Measurements from ENCODE around the gene SCAPER.

The SCAPER gene

DNA sequence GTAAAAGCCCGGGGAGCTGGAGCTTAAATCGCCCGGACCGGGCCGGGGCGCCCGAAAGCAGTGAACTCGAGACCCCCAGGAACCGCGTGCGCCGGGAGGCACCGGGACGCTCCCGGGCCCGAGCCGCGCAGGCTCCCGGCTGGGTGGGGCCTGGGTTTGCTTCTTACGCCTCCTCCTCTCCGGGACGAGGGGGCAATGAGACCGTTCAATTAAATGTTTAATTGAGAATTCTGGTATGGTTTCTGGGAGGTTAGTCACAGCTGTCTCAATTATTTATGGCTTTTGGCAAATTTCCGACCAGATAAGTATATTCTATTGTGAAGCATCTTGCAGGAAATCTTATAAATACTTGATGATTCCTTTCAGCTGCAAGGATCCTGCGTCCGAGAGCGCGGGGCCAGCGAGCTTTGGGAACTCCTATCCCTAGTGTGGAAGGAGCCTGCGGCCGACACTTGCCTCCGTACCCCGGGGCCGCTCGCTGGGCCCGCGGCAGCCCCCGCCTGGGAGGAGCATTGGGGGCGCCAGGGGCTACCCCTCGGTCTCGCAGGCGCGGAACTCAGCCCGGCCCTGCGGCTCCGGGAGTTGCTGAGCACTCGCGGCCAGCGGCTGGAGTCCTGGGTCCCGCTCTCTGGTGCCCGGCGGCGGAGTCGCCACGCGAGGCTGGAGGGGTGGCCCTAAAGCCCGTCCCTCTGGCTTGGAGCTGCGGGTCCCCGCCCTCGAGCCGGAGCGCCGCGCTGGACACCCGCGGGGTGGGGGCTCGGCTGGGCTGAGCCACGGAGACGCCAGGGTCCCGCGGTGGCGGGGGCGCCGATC lies 558.3 kb downstream of the SCAPER start:
- no peak for DNase-seq

DNA sequence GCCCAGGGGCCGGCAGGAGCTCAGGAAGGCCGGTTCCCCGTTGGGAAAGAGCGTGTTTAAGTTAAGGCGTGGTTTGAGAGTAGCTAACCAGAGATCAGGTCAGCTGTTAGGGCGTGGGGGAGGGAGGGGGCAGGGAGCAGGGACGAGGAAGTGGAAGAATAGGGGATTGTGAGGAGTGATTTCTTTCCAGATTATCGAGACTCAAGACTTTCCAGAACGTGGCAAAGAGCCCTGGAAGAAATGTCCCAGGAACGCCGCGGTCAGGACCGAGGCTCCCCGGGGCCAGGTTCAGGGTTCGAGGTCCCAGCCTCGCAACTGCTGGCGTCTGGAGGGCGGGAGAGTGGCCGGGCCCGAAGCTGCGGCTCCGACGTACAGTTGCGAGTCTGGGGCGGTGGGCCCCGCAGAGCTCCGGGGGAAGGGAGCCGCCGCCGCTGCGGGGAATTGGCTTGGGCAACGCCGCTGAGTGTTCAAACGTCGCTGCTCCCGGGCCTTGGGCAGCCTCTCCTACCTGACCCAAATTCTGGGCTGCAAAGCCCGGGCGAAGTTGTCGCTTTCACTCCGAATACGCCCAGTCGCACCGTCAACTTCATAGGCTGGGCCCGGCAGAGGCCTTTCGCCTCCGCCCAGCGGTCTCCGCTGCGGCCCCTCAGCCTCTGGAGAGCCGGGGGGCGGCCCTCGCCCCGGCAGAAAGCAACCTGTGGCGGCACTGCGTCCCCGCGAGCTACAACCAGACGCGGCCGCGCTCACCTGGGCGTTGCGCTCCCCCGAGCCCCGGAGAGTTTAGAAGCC lies 559.1 kb downstream of the SCAPER start:
- no peak for DNase-seq

DNA sequence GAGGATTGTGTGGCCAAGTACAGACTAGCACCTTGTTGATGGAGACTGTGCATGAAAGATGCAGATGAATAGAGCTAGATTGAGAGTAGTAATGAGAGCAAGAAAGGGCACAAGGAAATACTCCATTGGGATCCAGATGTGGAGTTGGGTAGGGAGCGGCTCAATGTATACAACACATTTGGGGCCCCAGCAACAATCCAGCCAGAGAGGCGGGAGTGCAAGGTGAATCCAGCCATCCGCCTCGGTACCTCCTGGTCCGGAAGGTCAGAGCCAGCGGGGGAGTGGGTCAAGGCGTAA lies 559.6 kb downstream of the SCAPER start:
- DNase-seq, result no peak

DNA sequence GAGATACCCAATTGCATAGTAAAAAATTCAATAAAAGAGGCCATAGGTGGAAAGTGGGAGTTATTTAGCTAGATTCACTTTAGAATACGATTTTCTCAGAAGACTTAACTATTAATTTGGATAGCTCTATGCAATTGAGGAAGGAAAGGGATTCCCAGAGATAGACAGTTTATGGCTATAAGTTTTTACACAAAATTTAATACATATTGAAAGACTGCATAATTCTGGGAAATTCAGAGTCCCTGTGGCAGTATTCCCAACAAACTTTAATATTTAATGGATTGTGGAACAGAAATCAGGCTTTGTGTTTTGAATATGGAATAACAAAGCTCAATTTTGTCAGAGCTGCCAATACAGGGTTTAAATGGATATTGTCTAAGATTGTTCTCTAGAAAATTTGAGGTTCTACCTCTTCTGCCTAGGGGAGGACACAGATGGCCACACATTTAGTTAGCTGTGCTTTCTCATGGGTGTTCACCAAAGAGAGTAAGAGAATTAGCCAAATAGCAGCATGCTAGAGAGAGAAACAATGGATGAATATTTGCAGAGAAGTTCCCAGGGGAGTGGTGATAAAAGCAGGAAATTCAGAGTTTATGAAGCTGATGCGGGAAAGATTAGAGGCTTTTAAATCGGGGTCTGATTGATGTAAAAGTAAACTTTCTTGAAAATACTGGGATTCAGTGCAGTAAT lies 560.1 kb downstream of the SCAPER start:
- DNase-seq, result no peak

DNA sequence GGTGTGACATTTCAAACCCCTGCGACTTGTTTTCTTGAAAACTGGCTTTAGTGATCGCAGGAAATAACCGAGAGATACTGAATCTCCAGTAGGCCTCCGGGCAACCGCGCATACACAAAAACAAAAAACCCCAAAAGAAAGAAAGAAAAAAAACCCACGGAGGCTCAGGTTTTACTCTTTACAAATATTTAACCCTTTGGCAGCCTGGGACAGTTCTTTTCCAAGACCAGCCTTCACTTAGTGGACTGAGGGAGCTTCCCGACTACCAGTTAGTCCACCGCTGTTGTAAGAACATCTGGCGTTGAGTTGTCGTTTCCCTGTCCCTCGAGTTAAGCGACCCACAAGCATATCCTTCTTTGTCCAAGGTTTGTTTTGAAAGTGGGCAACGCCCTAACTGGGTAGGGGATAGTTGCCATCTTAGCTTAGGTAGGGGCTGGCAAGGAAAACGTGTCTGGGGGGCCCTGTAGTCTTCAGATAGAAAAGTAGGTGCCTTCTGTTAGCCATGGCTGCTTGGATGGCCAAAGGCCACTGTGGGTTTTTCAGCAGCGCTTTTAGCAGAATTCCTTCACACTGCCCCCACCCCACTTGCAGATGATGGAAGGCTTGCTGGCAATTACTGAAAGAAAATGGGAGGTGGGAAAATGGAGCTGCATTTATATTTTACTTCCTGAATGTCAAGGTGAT lies 561.7 kb downstream of the SCAPER start:
- DNase-seq, result no peak

DNA sequence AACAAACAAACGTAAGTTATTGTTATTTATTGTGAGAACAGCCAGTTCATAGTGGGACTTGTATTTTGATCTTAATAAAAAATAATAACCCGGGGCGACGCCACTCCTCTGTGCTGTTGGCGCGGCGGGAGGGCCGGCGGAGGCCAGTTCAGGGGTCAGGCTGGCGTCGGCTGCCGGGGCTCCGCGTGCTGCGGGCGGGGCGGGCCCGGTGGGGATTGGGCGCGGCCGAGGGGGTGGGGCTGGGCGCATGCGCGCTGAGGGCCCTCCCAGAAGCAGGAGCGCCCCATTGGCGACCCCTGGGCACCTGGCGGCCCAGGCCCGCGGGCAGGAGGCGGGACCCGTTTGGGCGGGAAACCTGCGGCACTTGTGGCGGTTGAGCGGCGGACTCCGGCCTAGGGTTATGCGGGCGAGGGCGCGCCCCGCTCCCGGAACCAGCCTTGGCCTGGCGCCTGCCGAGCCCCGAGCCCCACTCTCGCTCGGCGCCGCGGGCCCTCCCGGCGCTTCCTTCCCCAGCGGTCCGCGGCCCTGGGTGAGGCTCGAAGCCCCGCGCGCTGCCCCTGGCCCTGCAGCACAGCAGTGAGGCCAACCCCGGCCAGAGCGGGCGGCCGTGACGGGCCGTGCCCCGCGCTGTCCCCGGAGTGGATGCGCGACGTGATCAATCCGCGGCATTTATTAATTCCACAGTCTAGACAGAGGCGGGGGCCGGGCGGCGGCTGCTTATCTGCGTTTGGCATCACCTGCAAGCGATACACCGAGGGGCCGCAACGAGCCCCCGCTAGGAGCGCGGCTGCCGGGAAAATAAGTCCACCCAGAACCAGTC lies 562.5 kb downstream of the SCAPER start:
- DNase-seq, result no peak

DNA sequence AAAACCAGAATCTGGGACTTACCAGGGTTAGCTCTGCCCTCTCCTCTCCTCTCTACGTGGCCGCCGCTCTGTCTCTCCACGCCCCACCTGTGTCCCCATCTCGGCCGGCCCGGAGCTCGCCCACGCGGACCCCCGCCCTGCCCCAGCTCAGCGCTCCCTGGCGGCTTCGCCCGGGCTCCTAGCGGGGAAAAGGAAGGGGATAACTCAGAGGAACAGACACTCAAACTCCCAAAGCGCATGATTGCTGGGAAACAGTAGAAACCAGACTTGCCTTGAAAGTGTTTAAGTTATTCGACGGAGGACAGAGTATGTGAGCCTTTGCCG lies 563.1 kb downstream of the SCAPER start:
- no peak for DNase-seq

DNA sequence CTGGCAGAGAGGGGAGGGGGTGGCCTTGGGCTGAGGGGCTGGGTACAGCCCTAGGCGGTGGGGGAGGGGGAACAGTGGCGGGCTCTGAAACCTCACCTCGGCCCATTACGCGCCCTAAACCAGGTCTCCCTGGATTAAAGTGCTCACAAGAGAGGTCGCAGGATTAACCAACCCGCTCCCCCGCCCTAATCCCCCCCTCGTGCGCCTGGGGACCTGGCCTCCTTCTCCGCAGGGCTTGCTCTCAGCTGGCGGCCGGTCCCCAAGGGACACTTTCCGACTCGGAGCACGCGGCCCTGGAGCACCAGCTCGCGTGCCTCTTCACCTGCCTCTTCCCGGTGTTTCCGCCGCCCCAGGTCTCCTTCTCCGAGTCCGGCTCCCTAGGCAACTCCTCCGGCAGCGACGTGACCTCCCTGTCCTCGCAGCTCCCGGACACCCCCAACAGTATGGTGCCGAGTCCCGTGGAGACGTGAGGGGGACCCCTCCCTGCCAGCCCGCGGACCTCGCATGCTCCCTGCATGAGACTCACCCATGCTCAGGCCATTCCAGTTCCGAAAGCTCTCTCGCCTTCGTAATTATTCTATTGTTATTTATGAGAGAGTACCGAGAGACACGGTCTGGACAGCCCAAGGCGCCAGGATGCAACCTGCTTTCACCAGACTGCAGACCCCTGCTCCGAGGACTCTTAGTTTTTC lies 563.6 kb downstream of the SCAPER start:
- DNase-seq, result no peak

DNA sequence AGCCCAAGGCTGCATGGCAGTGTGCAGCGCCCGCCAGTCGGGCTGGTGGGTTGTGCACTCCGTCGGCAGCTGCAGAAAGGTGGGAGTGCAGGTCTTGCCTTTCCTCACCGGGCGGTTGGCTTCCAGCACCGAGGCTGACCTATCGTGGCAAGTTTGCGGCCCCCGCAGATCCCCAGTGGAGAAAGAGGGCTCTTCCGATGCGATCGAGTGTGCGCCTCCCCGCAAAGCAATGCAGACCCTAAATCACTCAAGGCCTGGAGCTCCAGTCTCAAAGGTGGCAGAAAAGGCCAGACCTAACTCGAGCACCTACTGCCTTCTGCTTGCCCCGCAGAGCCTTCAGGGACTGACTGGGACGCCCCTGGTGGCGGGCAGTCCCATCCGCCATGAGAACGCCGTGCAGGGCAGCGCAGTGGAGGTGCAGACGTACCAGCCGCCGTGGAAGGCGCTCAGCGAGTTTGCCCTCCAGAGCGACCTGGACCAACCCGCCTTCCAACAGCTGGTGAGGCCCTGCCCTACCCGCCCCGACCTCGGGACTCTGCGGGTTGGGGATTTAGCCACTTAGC lies 564.3 kb downstream of the SCAPER start:
- peak; percentile 48 for DNase-seq

DNA sequence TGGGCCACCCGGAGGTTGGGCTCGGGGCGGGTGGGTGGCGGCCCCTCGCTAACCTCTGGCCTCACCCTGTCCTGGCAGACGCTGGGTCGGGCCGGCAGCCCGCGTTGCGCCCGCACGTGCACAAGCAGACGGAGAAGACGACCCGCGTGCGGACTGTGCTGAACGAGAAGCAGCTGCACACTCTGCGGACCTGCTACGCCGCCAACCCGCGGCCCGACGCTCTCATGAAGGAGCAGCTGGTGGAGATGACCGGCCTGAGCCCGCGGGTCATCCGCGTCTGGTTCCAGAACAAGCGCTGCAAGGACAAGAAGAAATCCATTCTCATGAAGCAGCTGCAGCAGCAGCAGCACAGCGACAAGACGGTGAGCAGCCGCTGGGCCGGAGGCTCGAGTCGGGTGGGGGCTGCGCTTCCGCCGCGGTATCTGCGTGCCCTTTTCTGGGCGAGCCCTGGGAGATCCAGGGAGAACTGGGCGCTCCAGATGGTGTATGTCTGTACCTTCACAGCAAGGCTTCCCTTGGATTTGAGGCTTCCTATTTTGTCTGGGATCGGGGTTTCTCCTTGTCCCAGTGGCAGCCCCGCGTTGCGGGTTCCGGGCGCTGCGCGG lies 564.8 kb downstream of the SCAPER start:
- DNase-seq, result peak; percentile 18

DNA sequence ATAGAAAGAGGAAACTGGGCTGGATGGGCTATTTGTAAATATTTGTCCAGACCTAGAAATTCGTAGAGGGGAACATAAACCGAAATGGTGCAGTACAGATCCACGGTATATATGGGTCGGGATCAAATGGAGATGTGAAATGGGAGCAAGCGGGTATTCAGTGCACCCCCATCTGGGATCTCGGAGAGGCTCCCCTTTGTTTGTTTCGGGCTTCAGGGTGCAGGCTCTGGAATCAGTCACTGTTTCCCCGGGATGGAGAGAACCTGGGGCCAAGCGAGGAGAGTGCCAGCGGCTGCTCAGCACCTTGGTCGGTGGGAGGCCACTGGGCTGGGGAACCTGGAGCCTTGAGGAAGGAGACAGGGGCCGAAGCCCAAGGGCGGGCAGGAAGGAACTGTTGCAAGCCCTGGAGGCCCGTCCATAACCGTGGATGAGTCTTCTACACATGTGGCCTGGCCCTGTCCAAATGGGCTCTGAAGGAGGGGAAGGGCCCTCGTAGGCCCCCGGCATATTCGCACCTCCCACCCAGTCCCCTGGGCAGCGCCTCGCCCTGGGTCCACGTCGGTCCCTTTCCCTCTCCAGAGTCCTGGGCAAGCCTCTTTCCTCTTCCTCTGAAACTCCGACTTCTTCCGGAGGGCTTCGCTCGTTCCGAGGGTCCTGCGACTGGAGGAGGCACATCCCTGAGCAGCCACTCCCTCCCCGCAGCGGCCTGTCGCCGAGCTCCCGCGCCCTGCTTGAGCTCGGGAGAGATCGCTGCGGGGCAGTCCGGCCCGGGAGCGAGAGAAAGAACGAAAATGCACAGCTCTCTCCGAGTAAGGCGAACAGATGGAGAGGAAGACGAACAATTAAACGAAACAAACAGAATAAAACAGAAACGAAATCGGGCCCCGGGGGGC lies 565.6 kb downstream of the SCAPER start:
- DNase-seq, result no peak

DNA sequence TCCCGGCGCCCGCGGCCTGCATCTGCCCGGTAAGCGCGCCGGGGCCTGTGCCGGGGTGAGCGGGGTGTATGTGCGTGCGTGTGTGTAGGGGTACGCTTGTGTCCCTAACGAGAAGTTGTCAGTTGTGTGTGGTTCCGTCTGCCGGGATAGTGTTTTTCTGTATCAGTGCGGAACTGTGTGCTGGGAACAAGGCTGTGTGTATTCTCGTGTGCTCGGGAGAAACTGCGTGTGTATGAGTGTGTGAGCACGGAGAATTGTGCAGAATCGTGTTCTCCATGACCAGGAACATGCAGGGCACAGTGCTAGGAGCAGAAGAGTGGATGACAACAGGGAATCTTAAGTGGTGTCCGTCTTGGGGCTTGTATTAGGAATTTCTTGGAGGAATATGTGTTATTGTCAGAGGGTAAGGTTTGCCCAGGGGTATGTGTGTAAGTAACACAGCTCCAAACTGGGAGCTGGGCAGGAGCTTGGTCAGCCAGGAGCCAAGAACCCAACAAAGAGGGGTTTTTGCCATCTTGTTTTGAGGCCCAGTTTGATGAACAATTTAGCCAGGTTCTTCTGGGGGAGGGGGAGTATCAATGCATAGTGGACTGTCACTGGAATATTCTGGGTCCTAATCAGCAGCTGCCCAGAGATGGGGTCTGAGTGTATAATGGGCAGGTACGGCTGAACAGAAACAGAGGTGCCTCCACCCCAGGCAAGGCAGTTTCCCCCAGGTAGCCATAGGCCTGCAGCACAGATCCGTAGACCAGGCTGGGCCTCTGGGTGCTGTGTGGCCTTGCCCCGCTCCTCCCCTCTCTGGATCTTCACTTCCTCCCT lies 566.4 kb downstream of the SCAPER start:
- no peak for DNase-seq

DNA sequence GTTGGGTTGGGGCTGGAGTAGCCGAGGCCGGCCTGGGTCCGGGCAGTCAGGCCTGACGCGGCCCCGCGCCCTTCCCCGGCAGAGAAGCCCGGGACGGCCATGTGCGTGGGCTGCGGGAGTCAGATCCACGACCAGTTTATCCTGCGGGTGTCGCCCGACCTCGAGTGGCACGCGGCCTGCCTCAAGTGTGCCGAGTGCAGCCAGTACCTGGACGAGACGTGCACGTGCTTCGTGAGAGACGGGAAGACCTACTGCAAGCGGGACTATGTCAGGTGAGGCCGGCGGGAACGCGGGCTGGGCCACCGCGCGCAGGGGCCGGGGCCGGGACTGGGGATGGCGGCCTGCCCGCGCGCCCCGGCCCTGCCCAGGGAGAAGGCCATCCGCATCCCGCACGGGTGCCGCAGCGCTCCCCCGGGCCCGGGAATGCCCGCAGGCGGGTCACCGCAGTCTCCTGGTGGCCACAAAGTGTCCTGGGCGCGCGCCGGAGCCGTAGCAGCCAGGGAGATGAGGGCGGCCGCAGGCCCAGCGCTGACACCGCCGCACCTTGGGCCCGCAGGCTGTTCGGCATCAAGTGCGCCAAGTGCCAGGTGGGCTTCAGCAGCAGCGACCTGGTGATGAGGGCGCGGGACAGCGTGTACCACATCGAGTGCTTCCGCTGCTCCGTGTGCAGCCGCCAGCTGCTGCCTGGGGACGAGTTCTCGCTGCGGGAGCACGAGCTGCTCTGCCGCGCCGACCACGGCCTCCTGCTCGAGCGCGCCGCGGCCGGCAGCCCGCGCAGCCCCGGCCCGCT lies 567.2 kb downstream of the SCAPER start:
- no peak for DNase-seq

DNA sequence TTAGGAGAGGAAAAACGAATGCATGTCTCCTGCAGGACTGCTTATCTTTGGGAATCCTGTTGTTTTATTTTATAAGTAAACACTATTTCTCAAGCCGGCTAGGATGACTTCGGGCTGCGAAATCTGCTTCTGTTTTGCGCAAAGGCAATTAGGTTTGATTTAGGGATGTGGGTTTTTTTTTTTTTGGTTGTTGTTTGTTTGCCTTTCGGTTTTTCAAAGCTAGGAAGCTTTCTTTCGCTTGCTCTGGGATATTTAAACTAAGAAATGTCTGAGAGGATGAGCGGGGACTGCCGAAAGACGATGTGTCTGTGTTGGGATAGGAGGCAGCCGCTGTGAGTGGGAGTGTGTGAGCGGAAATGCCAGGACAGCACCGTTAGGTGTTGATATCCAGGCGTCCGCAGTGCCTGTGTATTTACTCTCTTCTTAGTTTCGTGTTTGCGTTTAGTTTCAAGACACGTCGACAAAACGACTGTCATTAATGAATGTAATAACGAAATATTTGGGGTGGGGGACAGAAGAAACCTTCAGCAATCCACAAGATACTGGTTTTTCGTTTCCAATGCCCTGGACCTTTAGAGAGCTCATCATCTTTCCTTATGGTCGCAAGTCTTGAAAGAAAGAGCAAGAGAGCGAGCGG lies 568.0 kb downstream of the SCAPER start:
- no peak for DNase-seq

DNA sequence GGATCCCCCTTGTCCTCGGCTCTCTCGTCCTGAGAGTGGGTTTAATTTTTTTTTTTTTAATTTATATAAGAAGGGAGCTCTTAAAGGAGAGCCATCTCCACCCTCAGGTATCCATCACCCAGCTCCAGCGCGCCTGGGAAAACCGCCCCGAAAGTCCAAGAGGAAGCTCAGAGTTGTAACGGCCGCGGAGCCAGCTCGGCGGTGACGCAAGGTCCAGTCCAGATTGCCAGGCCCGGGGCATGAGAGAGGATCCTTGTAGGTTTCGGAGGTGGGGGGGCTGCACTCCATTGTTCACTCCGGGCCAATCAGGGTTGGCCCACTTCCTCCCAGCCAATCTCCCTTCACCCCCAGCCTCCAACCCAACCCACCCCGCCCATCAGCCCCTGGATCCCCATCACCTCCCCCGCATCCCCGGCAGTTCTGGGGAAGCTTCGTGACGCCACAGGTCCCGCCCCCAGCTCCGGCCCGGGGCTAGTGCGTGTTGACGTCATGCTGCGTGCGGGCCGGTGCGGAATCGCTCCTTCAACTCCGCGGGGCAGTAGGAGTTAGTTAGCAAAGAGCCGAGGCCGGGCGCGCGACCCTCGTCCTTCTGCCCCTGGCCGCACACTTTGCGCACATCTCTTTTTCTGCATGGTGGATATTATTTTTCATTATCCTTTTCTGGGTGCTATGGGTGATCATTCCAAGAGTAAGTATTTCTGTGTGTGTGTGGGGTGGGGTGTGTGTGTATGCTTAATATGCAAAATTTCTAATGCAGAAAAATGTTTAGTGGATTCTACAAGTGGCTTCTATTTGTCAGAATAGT lies 568.7 kb downstream of the SCAPER start, which contains the start of gene ISL2:
TSS of gene ISL2 (plus strand) at position 520 of the 805 bp plus-strand sequence. CDS start at position 631, 111 bp downstream.
- DNase-seq, result peak; percentile 72

Data from CD4-positive, alpha-beta T cell treated with Interleukin-21 for 1 hour (primary cell).